Stimulated activated naive B cell treated with anti-CD40 and anti-IgM and Interleukin-4, amounts not matched to agents 10 μg/mL and 1 μg/mL and 100 μg/mL, for 72 hours (primary cell): ENCODE measurements around the gene FXYD1.
A peak's percentile ranks its signal among the peaks of the same experiment; 100 is the strongest.
"Not testable (repeated sequence)": the region's sequence is repeated elsewhere in the genome, so short reads cannot be mapped to it uniquely, and the experiment has no call there.

Source experiments
- ATAC-seq, 2 donors: fragments of 150-1000 bp; cut with Tn5 transposase; replicated peaks; 2 replicates each; pipeline ENCODE4 v1.10.0; 2021; ENCODE audit warnings: moderate library complexity in 1 of 2
- DNase-seq: peaks from one replicate; pipeline ENCODE4 v3.0.0; 2021
- H3K27ac Mint-ChIP-seq: one replicate; pipeline ENCODE4 v1.8.0; 2022; ENCODE audit warnings: mild to moderate bottlenecking, mixed read lengths
- H3K27me3 Mint-ChIP-seq, 2 donors: one replicate each; pipeline ENCODE4 v1.8.0; 2022; ENCODE audit warnings: mixed read lengths in 2 of 2
- H3K36me3 Mint-ChIP-seq, 2 donors: one replicate each; pipeline ENCODE4 v1.8.0; 2022; ENCODE audit warnings: mixed read lengths in 2 of 2, mild to moderate bottlenecking in 1 of 2
- H3K4me1 Mint-ChIP-seq, 2 donors: one replicate each; pipeline ENCODE4 v1.8.0; 2022; ENCODE audit warnings: mixed read lengths in 2 of 2, mild to moderate bottlenecking in 1 of 2
- H3K4me3 Mint-ChIP-seq, 2 donors: one replicate each; pipeline ENCODE4 v1.8.0; 2022; ENCODE audit warnings: mild to moderate bottlenecking in 2 of 2, mixed read lengths in 2 of 2, moderate library complexity in 1 of 2
- H3K9me3 Mint-ChIP-seq, 2 donors: one replicate each; pipeline ENCODE4 v1.8.0; 2022; ENCODE audit warnings: mixed read lengths in 2 of 2, mild to moderate bottlenecking in 1 of 2

Gene FXYD1

GRCh38 chr19:35125749-35126623 is 12.6 kb upstream of the FXYD1 start:
- Mint-ChIP-seq H3K36me3 (no peaks in the 10 kb centered on the region), H3K27ac (peak overlapping the region; percentile 1), H3K9me3 (no peaks in the 10 kb centered on the region), H3K4me3 (peak overlapping the region in 1 of 2 donors; percentile 29), H3K27me3 (peaks cover 0 to 5% of the 10 kb centered on the region in 2 donors), H3K4me1 (peaks cover 20 to 35% of the 10 kb centered on the region in 2 donors)
- DNase-seq (no peak), ATAC-seq (no peak)

DNA sequence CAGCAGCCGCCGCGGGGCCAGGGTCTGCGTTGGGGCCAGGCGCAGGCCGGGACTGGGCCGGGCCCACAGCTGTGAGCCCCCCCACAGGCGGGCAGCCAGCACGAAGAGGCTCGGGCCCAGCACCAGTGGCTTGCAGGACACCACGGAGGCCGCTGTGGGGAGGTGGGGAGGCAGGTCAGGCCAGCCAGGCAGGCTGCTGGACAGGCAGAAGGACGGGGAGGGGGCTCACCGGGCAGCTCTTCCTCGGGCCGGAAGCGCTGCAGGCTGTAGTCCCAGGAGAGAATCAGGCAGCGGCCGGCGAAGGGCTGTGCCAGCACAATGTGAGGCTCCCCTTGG is 12.0 kb upstream of the FXYD1 start:
- DNase-seq, result no peak
- Mint-ChIP-seq H3K9me3 (no peaks in the 10 kb centered on the region), H3K4me1 (peaks cover 16 to 29% of the 10 kb centered on the region in 2 donors), H3K4me3 (no peak overlapping the region), H3K27me3 (peaks cover 0 to 5% of the 10 kb centered on the region in 2 donors), H3K27ac (no peak overlapping the region), H3K36me3 (no peaks in the 10 kb centered on the region)
- no peak for ATAC-seq

GRCh38 chr19:35127871-35128270 is 10.8 kb upstream of the FXYD1 start:
- no peaks in the 10 kb centered on the region for H3K36me3 Mint-ChIP-seq
- H3K27ac Mint-ChIP-seq, result no peak overlapping the region
- H3K9me3 Mint-ChIP-seq, result peaks cover 3 to 6% of the 10 kb centered on the region in 2 donors
- no peak overlapping the region for H3K4me3 Mint-ChIP-seq
- peaks cover 0 to 5% of the 10 kb centered on the region in 2 donors for H3K27me3 Mint-ChIP-seq
- no peak for DNase-seq
- H3K4me1 Mint-ChIP-seq, result peaks cover 12 to 26% of the 10 kb centered on the region in 2 donors
- no peak for ATAC-seq

DNA sequence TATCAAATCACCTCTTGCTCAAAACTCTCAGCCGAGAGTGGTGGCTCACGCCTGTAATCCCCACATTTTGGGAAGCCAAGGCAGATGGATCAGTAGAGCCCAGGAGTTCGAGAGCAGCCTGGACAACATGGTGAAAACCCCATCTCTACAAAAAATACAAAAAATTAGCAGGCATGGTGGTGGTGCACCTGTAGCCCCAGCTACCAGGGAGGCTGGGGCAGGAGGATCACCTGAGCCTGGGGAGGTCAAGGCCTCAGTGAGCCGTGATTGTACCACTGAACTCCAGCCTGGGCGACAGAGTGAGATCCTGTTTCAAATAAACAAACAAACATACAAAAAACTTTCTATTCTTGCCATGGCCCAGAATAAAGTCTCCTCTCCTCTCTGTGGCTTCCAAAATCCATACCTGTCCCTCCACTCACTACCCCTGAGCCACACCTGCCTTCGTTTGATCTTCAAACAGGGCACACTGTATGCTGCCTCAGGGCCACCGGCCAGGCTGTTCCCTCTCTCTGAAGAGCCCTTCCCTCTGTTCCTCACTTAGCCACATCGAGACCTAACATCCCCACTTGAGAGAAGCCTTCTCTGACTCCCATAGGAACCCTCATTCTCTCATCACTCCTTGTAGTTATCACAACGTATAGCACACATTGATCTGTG is 10.1 kb upstream of the FXYD1 start:
- no peak overlapping the region for H3K27ac Mint-ChIP-seq

DNA sequence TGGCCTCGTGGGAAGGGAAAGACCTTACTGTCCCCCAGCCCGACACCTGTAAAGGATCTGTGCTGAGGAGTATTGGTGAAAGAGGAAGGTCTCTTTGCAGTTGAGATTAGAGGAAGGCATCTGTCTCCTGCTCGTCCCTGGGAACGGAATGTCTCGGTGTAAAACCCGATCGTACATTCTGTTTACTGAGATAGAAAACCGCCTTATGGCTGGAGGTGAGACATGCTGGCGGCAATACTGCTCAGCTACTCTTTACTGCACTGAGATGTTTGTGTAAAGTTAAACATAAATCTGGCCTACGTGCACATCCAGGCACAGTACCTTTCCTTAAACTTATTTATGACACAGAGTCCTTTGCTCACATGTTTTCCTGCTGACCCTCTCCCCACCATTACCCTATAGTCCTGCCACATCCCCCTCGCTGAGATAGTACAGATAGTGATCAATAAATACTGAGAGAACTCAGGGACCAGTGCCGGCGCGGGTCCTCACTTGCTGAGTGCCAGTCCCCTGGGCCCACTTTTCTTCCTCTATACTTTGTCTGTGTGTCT is 8.8 kb upstream of the FXYD1 start:
- H3K36me3 Mint-ChIP-seq, DNase-seq, H3K27me3 Mint-ChIP-seq, H3K4me3 Mint-ChIP-seq, ATAC-seq, H3K27ac Mint-ChIP-seq: not testable (repeated sequence)
- H3K4me1 Mint-ChIP-seq, result peaks cover 6 to 11% of the 10 kb centered on the region in 2 donors
- H3K9me3 Mint-ChIP-seq, result peaks cover 6 to 11% of the 10 kb centered on the region in 2 donors

More for the DNA sequence above, 10.1 kb upstream of the FXYD1 start:
- peaks cover 6 to 11% of the 10 kb centered on the region in 2 donors for H3K9me3 Mint-ChIP-seq
- peaks cover 0 to 5% of the 10 kb centered on the region in 2 donors for H3K27me3 Mint-ChIP-seq
- ATAC-seq, result no peak
- DNase-seq, result no peak
- H3K36me3 Mint-ChIP-seq, result no peaks in the 10 kb centered on the region
- H3K4me1 Mint-ChIP-seq, result peaks cover 12 to 23% of the 10 kb centered on the region in 2 donors
- no peak overlapping the region for H3K4me3 Mint-ChIP-seq

DNA sequence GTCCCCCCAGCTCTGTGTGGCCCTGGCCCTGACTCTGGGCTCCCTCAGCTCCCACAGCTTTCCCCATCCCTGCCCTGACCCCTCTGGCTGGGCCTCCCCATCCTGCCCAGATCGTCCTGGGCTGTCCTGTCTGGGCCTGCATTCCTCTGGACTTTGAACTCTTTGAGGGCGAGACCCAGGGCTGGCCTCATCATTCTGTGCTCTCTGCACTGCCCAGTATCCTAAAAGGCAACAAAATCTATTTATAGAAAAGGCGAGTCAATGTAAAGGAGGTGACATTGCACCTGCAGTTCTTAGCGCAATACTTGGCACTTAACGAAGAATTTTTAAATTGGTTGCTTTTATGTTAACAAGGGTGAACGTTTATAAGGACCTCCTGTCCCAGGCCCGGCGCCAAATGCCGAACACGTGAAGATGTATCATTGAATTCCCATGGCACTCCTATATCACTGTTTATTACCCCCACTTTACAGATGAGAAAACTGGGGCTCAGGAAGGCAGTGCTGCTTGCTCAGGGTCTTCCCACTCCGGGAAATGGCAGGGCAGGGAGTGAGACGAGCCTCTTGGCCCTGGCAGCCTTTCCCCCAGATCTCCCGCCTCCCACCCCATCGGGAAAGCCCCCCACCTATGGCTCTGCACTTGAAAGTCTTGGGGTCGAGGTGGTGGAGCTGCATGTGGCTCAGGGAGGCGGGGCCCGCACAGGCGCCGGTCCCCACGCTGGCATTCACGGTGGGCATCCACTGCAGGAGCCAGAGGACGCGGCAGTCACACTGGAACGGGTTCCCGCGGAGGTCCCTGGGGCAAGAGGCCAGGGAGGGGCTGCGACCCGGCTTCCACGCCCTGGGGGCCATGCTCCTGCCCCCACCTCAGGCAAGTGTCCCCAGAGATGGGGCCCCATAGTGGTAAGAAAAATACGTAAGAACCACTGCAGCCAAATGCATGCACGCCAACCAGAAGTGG is 7.6 kb upstream of the FXYD1 start:
- Mint-ChIP-seq H3K27ac (no peak overlapping the region), H3K9me3 (peaks cover 6 to 11% of the 10 kb centered on the region in 2 donors), H3K27me3 (no peaks in the 10 kb centered on the region), H3K4me3 (no peak overlapping the region), H3K36me3 (no peaks in the 10 kb centered on the region), H3K4me1 (peaks cover 0 to 6% of the 10 kb centered on the region in 2 donors)
- no peak for DNase-seq
- ATAC-seq, result no peak

- no peak overlapping the region for H3K4me3 Mint-ChIP-seq
These were observed 6.4 kb upstream of the FXYD1 start for GRCh38 chr19:35132254-35132653.

DNA sequence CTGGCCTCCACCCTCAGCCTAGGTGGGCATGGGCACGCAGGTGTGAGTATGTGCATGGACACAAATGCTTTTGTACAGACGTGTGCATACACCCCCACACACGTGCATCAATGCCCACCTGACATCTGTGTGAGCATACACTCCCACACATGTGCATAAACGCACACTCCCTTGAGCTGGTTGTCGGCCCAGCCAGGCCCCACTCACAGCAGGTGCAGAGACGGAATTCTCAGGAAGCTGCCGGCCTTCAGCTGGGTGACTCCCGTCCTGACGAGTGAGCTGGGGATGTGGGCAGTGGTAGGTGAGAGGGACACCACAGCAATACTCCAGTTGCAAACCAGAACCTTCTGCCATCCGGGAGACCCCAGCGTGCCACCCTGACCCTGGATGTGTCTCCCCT is 4.8 kb upstream of the FXYD1 start:
- ATAC-seq, result no peak
- DNase-seq, result no peak
- Mint-ChIP-seq H3K4me1 (peaks cover 6 to 14% of the 10 kb centered on the region in 2 donors), H3K4me3 (no peak overlapping the region), H3K27ac (no peak overlapping the region), H3K27me3 (peaks cover 0 to 5% of the 10 kb centered on the region in 2 donors), H3K9me3 (peaks cover 6 to 11% of the 10 kb centered on the region in 2 donors), H3K36me3 (no peaks in the 10 kb centered on the region)

More at GRCh38 chr19:35132254-35132653, 6.4 kb upstream of the FXYD1 start:
- Mint-ChIP-seq H3K36me3 (no peaks in the 10 kb centered on the region), H3K9me3 (peaks cover 6 to 11% of the 10 kb centered on the region in 2 donors), H3K27ac (no peak overlapping the region), H3K27me3 (peaks cover 0 to 1% of the 10 kb centered on the region in 2 donors), H3K4me1 (peaks cover 3 to 7% of the 10 kb centered on the region in 2 donors)
- ATAC-seq (no peak), DNase-seq (no peak)

DNA sequence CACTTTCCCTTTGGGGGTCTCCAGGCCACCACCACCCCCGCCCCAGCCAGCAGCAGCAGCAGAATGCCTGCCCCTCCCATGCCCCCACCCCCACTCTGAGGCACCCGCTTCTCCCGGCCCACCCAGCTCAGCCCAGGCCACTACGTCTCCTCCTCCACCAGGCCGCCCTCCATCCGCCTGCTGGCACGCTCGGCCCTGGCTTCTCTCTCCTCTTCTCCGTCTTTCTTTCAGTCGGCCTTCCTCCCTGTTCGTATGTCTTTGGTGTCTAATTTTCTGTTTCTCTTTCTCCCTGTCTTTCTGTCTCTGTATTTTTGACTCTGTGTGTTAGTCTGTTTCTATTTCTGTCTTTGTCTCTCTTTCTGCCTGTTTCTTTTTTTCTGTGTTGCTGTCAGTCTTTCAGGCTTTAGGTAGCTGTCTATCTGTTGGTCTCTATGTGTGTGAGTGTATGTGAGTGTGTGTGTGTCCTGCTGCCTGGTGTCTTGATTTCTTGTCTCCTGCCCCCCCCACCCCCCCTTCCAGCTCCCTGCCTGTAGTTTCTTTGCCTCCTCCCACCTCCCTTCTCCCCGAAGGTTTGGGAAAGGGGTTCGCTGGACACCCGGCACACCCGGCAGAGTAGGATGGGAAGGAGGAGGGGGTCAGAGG is 3.9 kb upstream of the FXYD1 start, which contains the start of gene LGI4:
LGI4 (minus strand) TSS at position 459 of the 642 bp plus-strand sequence; CDS start at position 80, 379 bp downstream.
- H3K36me3 Mint-ChIP-seq, result no peaks in the 10 kb centered on the region
- H3K9me3 Mint-ChIP-seq, result peaks cover 6 to 11% of the 10 kb centered on the region in 2 donors
- no peak within 1 kb of the TSS for H3K4me3 Mint-ChIP-seq
- H3K27me3 Mint-ChIP-seq, result peaks cover 0 to 5% of the 10 kb centered on the region in 2 donors
- peaks cover 6 to 16% of the 10 kb centered on the region in 2 donors for H3K4me1 Mint-ChIP-seq
- H3K27ac Mint-ChIP-seq, result no peak within 1 kb of the TSS
- ATAC-seq (no peak), DNase-seq (no peak)

DNA sequence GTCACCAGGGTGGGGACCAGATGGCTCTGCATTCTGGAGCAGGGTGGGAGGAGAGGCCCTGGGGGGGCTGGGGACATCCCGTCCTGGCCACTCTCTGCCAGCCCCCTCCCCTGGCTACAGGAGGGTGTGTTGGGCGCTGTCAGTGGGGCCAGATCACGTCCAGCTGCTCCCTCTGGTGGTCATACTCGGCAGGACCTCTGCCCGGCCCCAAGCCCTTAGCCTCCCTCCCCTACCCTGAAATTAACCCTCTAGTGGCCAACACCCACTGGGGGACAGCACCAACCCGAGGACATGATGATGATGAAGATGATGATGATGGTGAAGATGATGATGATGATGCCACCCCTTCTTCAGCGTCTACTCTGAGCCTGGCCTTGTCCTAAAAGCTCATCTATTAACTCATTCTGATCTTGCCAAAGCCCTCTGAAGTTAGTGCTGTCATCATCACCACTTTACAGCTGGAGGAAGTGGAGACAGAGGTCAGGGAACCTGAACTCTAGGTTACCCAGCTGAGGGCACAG is 3.2 kb upstream of the FXYD1 start:
- peaks cover 6 to 11% of the 10 kb centered on the region in 2 donors for H3K9me3 Mint-ChIP-seq
- no peak overlapping the region for H3K4me3 Mint-ChIP-seq
- ATAC-seq, result peak; percentile 91 to 94
- peaks cover 7 to 16% of the 10 kb centered on the region in 2 donors for H3K4me1 Mint-ChIP-seq
- DNase-seq, result peak; percentile 69
- H3K27ac Mint-ChIP-seq, result no peak overlapping the region
- H3K27me3 Mint-ChIP-seq, result peaks cover under 1 to 7% of the 10 kb centered on the region in 2 donors
- no peaks in the 10 kb centered on the region for H3K36me3 Mint-ChIP-seq

DNA sequence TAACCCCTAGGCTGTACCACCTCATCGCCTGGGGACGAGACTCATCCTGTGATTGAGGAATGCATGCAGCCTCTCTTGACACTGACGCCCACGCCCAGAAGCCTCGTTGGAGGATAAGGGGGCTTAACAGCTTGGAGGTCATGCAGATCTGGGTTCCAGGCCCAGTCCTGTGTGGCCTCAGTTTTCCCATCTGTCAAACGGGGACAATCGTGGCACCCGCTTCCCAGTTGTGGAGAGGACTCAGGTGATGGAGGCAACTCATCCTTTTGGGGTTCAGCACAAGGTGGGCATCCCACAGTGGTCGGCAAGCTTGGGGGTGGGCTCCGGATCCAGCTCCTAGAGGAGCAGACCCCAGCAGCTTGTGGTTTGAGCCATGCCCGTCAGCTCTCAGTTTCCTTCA is 2.4 kb upstream of the FXYD1 start:
- no peaks in the 10 kb centered on the region for H3K36me3 Mint-ChIP-seq

GRCh38 chr19:35136977-35137702 is 1.5 kb upstream of the FXYD1 start:
- DNase-seq (no peak), ATAC-seq (no peak)
- Mint-ChIP-seq H3K27me3 (peaks cover 7 to 17% of the 10 kb centered on the region in 2 donors), H3K36me3 (no peaks in the 10 kb centered on the region), H3K4me1 (peaks cover 24 to 25% of the 10 kb centered on the region in 2 donors), H3K27ac (no peak overlapping the region), H3K9me3 (peaks cover 6 to 11% of the 10 kb centered on the region in 2 donors), H3K4me3 (no peak overlapping the region)

More for the DNA sequence above, 2.4 kb upstream of the FXYD1 start:
- no peak for ATAC-seq
- Mint-ChIP-seq H3K27me3 (peaks cover 7 to 12% of the 10 kb centered on the region in 2 donors), H3K9me3 (peaks cover 6 to 11% of the 10 kb centered on the region in 2 donors), H3K4me1 (peaks cover 15 to 22% of the 10 kb centered on the region in 2 donors), H3K4me3 (no peak overlapping the region), H3K27ac (no peak overlapping the region)
- DNase-seq, result no peak
